HCT116 (cell line): Measurements from ENCODE around the gene NOS3. TPM values are rescaled to one million over a fixed set of nuclear protein-coding genes. Genes with fewer than 3 reads are reported as not detected.

Experiments used
- ATAC-seq: fragments of 200-7000 bp; cut with Tn5 transposase; 2 replicates; pipeline ENCODE4 v1.9.1; 2020; ENCODE audit warnings: mild to moderate bottlenecking, moderate library complexity
- BruUV-seq: library from RNA; stranded (reverse); fragments of 400-500 nt; replicated peaks from 2 replicates; lab custom pipeline; 2021; lab: Mats Ljungman, UMichigan
- CTCF ChIA-PET: fragments of 300-600 bp; sonication (Branson Sonifier 250); formaldehyde crosslinking; loops from one replicate; lab custom pipeline; 2021; ENCODE audit warnings: antibody characterized with exemption; lab: Charles Lee
- POLR2A ChIA-PET: fragments of 300-600, 350-600 bp; sonication (Branson Sonifier 250); formaldehyde crosslinking; loops from one replicate; lab custom pipeline; 2021; ENCODE audit warnings: antibody characterized with exemption; lab: Charles Lee
- RAD21 ChIA-PET, 2 experiments: fragments of 300-600 bp; sonication (Branson Sonifier 250); formaldehyde crosslinking; loops; one replicate each; lab custom pipeline; 2023; ENCODE audit warnings: low total read pairs in 2 of 2; ENCODE audit not compliant: uncharacterized antibody in 2 of 2, unreplicated experiment in 2 of 2, low non-redundant PET in 1 of 2; lab: Charles Lee
- DNase-seq: peaks from one replicate; pipeline ENCODE4 v3.0.0-alpha.2; 2010; ENCODE audit warnings: low read depth, low spot score
- H2AFZ ChIP-seq: fragments of 200-600 bp; shearing (Covaris generic), sonication (generic); 2 replicates; pipeline ENCODE4 v1.6.1; 2017; ENCODE audit warnings: low read depth, mixed run types, mixed read lengths, antibody characterized with exemption, low read length; ENCODE audit not compliant: poor library complexity, severe bottlenecking
- H3K27ac ChIP-seq: 2 replicates; pipeline ENCODE4 v1.5.1; 2012; ENCODE audit warnings: low read depth, low read length
- H3K27me3 ChIP-seq: fragments of 200-600 bp; sonication (generic); 2 replicates; pipeline ENCODE4 v1.6.1; 2016; ENCODE audit warnings: mixed run types, low read length, mixed read lengths; ENCODE audit not compliant: insufficient read depth
- H3K36me3 ChIP-seq, 2 experiments: fragments of 200-500 bp in 1 of 2; fragments of 200-600 bp in 1 of 2; sonication (Bioruptor generic) in 1 of 2; sonication (generic) in 1 of 2; 2 replicates each; pipeline versions ENCODE4 v1.5.1 to v1.6.1; 2014 to 2016; ENCODE audit warnings: low read length in 2 of 2, inconsistent platforms in 1 of 2, mixed read lengths in 1 of 2, mixed run types in 1 of 2; ENCODE audit not compliant: insufficient read depth in 2 of 2, control insufficient read depth in 1 of 2
- H3K4me1 ChIP-seq, 2 experiments: fragments of 200-600 bp in 1 of 2; sonication (generic) in 1 of 2; 2 replicates each; pipeline versions ENCODE4 v1.5.1 to v1.6.1; 2012 to 2017; ENCODE audit warnings: low read length in 2 of 2, inconsistent platforms in 1 of 2, mild to moderate bottlenecking in 1 of 2, mixed read lengths in 1 of 2, mixed run types in 1 of 2, moderate library complexity in 1 of 2; ENCODE audit not compliant: insufficient read depth in 2 of 2, control insufficient read depth in 1 of 2
- H3K4me2 ChIP-seq: fragments of 200-600 bp; sonication (generic); 2 replicates; pipeline ENCODE4 v1.6.1; 2017; ENCODE audit warnings: mixed run types, low read length, mixed read lengths
- H3K4me3 ChIP-seq, 2 experiments: fragments of 200-600 bp in 1 of 2; sonication (generic) in 1 of 2; replicated peaks in 1 of 2; 2 replicates each; pipeline ENCODE4 v1.5.1; 2011 to 2016; ENCODE audit warnings: low read length in 2 of 2, control low read depth in 1 of 2, low read depth in 1 of 2, mild to moderate bottlenecking in 1 of 2, mixed read lengths in 1 of 2, mixed run types in 1 of 2
- H3K79me2 ChIP-seq: fragments of 200-600 bp; sonication (generic); 2 replicates; pipeline ENCODE4 v1.6.1; 2017; ENCODE audit warnings: mild to moderate bottlenecking, mixed run types, low read length, moderate library complexity, mixed read lengths; ENCODE audit not compliant: insufficient read depth
- H3K9ac ChIP-seq: fragments of 200-600 bp; sonication (generic); 2 replicates; pipeline ENCODE4 v1.6.1; 2016; ENCODE audit warnings: low read length, mixed read lengths
- H3K9me2 ChIP-seq: fragments of 200-600 bp; sonication (generic), shearing (Covaris generic); 2 replicates; pipeline ENCODE4 v1.6.1; 2017; ENCODE audit warnings: mixed run types, mild to moderate bottlenecking, moderate library complexity; ENCODE audit not compliant: insufficient read depth
- H3K9me3 ChIP-seq, 2 experiments: fragments of 200-500 bp in 1 of 2; fragments of 200-600 bp in 1 of 2; sonication (Bioruptor generic) in 1 of 2; sonication (generic) in 1 of 2; 2 replicates each; pipeline ENCODE4 v1.6.1; 2014 to 2017; ENCODE audit warnings: low read length in 2 of 2, mixed read lengths in 2 of 2, inconsistent platforms in 1 of 2, low read depth in 1 of 2, mild to moderate bottlenecking in 1 of 2, mixed run types in 1 of 2, moderate library complexity in 1 of 2; ENCODE audit not compliant: control insufficient read depth in 1 of 2, insufficient read depth in 1 of 2
- H4K20me1 ChIP-seq: fragments of 200-600 bp; sonication (generic), shearing (Covaris generic); 2 replicates; pipeline ENCODE4 v1.6.1; 2017; ENCODE audit warnings: mixed run types, mild to moderate bottlenecking, moderate library complexity; ENCODE audit not compliant: insufficient read depth
- CEBPB ChIP-seq: IDR thresholded peaks from 2 replicates; pipeline ENCODE4 v1.6.1; 2012; ENCODE audit warnings: low read depth
- EGR1 ChIP-seq: IDR thresholded peaks from 2 replicates; pipeline ENCODE4 v1.6.1; 2012; ENCODE audit warnings: low read depth
- FOSL1 ChIP-seq: IDR thresholded peaks from 2 replicates; pipeline ENCODE4 v1.6.1; 2012; ENCODE audit warnings: low read depth
- MAX ChIP-seq: IDR thresholded peaks from 2 replicates; pipeline ENCODE4 v1.6.1; 2012
- POLR2A ChIP-seq: IDR thresholded peaks from 2 replicates; pipeline ENCODE4 v1.7.0; 2011; ENCODE audit warnings: borderline replicate concordance; ENCODE audit not compliant: insufficient read depth, insufficient read length; ENCODE audit errors: extremely low read depth
- POLR2AphosphoS5 ChIP-seq: IDR thresholded peaks from 2 replicates; pipeline ENCODE4 v1.6.1; 2011; ENCODE audit warnings: mild to moderate bottlenecking, low read depth, low read length, moderate library complexity
- SIN3A ChIP-seq: IDR thresholded peaks from 2 replicates; pipeline ENCODE4 v1.6.1; 2012; ENCODE audit warnings: low read depth
- SP1 ChIP-seq: IDR thresholded peaks from 2 replicates; pipeline ENCODE4 v1.6.1; 2012; ENCODE audit warnings: low read depth
- SRF ChIP-seq: IDR thresholded peaks from 2 replicates; pipeline ENCODE4 v1.6.1; 2012; ENCODE audit warnings: low read depth
- ZBTB33 ChIP-seq: IDR thresholded peaks from 2 replicates; pipeline ENCODE4 v1.6.1; 2011; ENCODE audit warnings: mild to moderate bottlenecking, low read length, moderate library complexity; ENCODE audit not compliant: insufficient replicate concordance; ENCODE audit errors: extremely low read depth
- ZNF274 ChIP-seq: fragments of 200-500 bp; sonication (Bioruptor generic); IDR thresholded peaks from 2 replicates; pipeline ENCODE4 v1.6.1; 2014; ENCODE audit warnings: mild to moderate bottlenecking, low read depth, low read length, inconsistent platforms
- intact Hi-C: fragments of 100-400 bp; cut with micrococcal nuclease; formaldehyde crosslinking; loops from 2 replicates; pipeline ENCODE4 v1.10.0; 2022
- total RNA-seq: library from RNA; stranded (reverse); gene quantifications from one replicate; pipeline ENCODE4 v1.2.1, GENCODE V29; 2021; ENCODE audit not compliant: unreplicated experiment
- TF ChIP-seq, protein P1 (sequence below), 3 experiments: fragments of 200-600 bp in 1 of 3; sonication (generic) in 1 of 3; IDR thresholded peaks in 2 of 3; conservative IDR thresholded peaks in 1 of 3; 2 replicates each; pipeline ENCODE4 v1.5.1; 2012 to 2017; ENCODE audit warnings: low read depth in 2 of 3, low read length in 2 of 3, antibody characterized with exemption in 1 of 3, borderline replicate concordance in 1 of 3, control low read depth in 1 of 3, mild to moderate bottlenecking in 1 of 3, mixed read lengths in 1 of 3, mixed run types in 1 of 3, moderate library complexity in 1 of 3; ENCODE audit not compliant: insufficient read depth in 1 of 3

Gene NOS3
- total RNA-seq, 1 experiment from 2014 or later = 35.8 TPM

- POLR2A ChIA-PET = no interaction called here
- ATAC-seq = no peak
- intact Hi-C loops = no loop called here
- Histone ChIP-seq H3K9me3 (no peaks in the 10 kb centered on the region), H2AFZ (no peak overlapping the region), H3K9me2 (no peaks in the 10 kb centered on the region), H3K4me1 (no peaks in the 10 kb centered on the region), H3K79me2 (no peaks in the 10 kb centered on the region), H3K27me3 (no peaks in the 10 kb centered on the region), H3K4me3 (no peak overlapping the region), H3K4me2 (no peak overlapping the region), H3K9ac (no peak overlapping the region)
- CTCF ChIA-PET = no interaction called here
- RAD21 ChIA-PET = no interaction called here
- TF ChIP-seq SP1 (no peak), FOSL1 (no peak), POLR2AphosphoS5 (no peak), EGR1 (no peak), SIN3A (no peak), SRF (no peak), ZBTB33 (no peak), CEBPB (no peak), POLR2A (no peak), ZNF274 (no peak), MAX (no peak)
- TF ChIP-seq, protein P1, sequence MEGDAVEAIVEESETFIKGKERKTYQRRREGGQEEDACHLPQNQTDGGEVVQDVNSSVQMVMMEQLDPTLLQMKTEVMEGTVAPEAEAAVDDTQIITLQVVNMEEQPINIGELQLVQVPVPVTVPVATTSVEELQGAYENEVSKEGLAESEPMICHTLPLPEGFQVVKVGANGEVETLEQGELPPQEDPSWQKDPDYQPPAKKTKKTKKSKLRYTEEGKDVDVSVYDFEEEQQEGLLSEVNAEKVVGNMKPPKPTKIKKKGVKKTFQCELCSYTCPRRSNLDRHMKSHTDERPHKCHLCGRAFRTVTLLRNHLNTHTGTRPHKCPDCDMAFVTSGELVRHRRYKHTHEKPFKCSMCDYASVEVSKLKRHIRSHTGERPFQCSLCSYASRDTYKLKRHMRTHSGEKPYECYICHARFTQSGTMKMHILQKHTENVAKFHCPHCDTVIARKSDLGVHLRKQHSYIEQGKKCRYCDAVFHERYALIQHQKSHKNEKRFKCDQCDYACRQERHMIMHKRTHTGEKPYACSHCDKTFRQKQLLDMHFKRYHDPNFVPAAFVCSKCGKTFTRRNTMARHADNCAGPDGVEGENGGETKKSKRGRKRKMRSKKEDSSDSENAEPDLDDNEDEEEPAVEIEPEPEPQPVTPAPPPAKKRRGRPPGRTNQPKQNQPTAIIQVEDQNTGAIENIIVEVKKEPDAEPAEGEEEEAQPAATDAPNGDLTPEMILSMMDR (IDR thresholded peaks at IDR 0.05 in 2 of 3, conservative IDR thresholded peaks at IDR 0.05 in 1 of 3; ENCODE audit: borderline replicate concordance in 1 of 3, insufficient read depth in 1 of 3, low read depth in 2 of 3, low read length in 2 of 3) = no peak
- TF ChIP-seq, all 23 proteins: peak for 0
- no peak for DNase-seq
- no peaks in the 10 kb centered on the region for H3K36me3 ChIP-seq
- BruUV-seq = no TSS peak
- H3K27ac ChIP-seq = no peak overlapping the region
- no peaks in the 10 kb centered on the region for H4K20me1 ChIP-seq
These were observed 32.7 kb upstream of the NOS3 start for GRCh38 chr7:150958062-150958552.
